CD1c-positive myeloid dendritic cell (primary cell): ENCODE results near the gene COPB2.
"Not testable (repeated sequence)": the region's sequence is repeated elsewhere in the genome, so short reads cannot be mapped to it uniquely, and the experiment has no call there.

ENCODE experiments used
- DNase-seq: peaks from one replicate; pipeline ENCODE4 v3.0.0-alpha.2; 2016; ENCODE audit errors: extremely low spot score

The COPB2 gene

DNA sequence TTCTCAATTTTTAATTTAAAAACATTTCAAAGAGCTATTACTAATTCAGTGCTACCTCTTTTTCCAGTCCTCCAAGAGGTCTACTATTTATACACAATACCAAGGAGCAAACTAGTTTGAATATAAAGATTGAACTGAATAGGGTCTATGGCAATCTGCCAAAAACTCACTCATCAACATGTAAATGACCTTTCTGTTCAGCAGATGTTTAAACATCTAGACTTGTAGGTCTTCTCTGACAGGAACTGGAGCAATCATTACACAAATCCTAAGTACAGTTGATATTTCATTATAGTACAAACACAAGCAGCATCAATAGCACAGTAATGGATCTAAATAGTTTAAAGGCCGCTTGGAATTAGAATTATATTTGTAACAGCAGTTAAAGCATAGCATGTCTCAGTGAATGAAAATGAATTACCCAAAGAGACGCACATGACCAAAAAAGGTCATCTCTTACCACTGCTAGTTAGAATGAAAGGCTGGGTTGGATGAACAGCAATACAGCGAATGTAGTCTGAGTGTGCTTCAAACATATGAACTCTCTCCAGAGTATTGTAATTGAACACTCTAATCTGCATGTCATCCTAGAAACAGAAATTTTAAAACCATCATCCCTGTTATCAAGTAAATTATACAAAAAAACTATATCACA lies 10.7 kb downstream of the COPB2 start:
- DNase-seq, result no peak

DNA sequence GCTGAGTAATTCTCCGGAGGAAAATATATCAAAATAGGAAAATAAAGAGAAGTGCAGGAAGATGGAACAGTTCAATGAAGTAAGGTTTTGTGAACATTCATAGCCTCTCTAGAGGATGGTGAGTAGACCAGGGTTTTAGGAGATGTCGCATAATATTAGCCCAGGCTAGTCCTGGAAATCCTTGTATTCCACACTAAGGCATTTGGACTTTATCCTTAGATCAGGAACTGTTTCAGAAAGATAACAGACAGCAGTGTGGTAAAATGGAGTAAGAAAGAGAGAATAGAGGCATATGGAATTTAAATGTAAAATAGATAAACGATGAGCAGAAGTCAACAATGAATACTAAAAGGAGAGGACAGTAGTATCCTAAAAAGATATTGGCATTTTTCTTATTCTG lies 12.1 kb downstream of the COPB2 start:
- DNase-seq, result no peak

- DNase-seq, result no peak
Observed at GRCh38 chr3:139374099-139374498, 15.3 kb downstream of the COPB2 start.

DNA sequence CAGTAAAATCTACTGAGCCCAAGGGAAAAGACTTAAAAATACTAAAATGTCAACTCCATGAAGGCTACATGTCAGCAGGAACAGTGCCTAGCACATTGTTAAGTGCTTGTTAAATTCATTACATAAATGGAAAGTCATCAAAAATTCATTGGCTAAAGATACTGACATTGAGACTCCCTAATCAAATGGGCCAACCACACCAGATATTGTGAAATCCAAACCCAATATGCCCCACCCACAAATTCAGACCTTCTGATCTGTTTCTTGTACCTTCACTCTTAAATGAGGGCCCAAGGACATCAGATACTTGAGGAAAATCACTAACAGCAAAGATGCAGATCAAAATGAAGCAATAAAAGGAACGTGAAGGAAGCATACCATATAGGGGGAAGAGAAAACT lies 24.9 kb downstream of the COPB2 start:
- no peak for DNase-seq

DNA sequence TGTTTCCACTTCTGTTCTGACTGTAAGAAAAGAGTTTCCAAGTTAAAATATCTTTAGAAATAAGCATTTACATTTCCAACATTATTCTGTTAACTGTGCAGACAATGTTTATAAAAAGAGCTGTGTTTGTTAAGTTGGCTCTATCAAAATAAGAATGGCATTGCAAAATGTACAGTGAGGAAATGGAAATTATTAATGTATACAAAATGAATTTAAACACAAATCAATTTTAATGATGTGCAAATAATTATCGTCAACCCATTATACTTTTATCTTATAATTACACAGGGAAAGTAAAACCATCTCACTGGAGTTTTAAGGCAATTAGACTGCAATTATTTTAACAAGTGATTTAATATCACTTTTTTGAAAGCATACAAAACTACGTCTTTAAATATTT lies 28.2 kb downstream of the COPB2 start:
- DNase-seq, result no peak

- DNase-seq, result no peak
Observed at GRCh38 chr3:139358841-139359562, 30.4 kb downstream of the COPB2 start.

- DNase-seq, result no peak
Observed at GRCh38 chr3:139357899-139358298, 31.5 kb downstream of the COPB2 start.

DNA sequence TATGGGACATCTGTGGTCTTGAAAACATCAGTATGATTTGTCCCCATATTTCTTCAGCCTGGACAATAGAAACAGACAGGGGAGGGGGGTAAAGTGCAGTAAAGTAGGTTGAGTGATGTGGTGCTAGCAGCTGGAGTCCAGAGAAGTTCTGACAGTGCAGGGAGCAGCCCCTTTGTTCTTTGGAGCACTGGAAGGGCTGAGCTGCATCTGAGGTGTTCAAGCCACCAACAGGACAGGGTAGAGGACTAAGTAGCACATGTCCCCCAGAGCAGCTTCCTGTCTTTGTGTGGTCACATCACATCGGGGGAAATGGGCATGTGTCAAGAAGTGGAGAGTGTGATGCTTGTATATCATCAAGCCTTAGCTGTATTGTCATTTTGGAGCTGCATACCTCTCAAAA lies 33.6 kb downstream of the COPB2 start:
- DNase-seq, result no peak

DNA sequence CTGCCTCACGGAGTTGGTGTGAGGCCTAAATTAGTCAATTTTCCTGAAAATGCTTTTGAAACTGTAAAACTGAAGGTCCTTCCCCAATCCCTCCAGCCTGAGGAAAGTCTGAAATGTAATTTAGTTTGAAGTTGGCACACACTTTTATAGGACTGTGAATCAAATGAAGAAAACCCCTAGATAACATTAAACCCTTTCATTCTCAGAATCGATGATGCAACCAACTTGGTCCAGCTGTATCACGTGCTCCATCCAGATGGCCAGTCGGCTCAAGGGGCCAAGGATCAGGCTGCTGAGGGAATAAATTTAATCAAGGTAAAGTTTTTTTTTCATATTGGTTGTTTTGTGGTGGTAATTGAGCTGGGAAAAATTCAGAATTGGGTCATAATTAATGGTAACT lies 34.0 kb downstream of the COPB2 start:
- no peak for DNase-seq

DNA sequence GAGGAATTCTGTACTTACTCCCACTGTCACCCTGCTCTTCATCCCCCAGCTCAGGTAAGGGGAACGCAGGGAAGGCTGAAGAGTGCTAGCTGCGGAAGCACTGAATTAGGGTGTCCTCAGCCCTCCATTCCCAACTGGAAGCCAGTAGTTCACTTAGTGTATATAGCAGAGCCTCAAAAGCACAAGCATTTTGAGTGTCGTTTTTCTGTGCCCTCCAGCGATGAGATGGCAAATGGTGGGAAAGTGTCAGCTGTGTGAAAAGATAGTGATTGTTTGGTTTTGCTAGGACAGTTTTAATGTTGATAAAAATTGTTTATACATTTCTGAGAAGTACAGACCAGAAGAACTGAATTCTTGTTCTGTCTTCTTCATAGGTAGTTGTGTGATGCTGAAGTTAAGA lies 34.8 kb downstream of the COPB2 start:
- DNase-seq, result no peak

DNA sequence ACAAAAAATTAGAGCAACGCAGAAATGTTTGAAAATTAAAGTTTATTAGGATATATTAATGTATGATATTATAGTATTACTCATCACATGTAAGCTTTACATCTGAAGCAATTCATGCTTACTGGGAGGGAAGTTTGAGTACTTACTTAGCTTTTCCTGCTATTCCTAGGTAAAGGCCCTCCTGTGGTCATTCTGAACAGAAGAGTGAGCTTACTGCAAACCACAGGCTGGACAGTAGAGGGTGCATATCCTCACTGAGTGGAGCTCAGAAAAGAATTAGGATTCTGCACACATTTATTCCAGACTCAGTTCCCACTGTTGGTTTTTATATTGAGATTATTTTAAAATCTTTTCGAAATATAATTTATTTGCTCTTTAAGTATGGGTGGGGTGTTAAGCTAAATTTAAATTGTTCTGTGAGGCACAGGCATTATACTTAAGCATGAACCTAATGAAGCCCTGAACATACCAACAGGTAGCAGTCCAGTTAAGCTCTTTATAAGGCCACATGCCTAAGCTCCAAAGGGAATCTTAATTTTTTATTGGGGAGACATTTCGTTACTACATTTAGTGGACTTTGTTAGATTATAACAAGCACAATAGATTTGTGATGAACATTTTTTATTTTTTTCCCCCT lies 35.4 kb downstream of the COPB2 start:
- DNase-seq, result peak; percentile 26

GRCh38 chr3:139346771-139347170 lies 42.7 kb downstream of the COPB2 start:
- no peak for DNase-seq

- DNase-seq, result peak; percentile 90
Observed at GRCh38 chr3:139343895-139344856, 45.3 kb downstream of the COPB2 start, which contains the start of gene MRPS22. Gene MRPS22, plus strand, starts transcription at chr3:139344020. Its CDS starts 7 bp downstream, at chr3:139344027.

- no peak for DNase-seq
Observed at GRCh38 chr3:139342054-139342453, 47.4 kb downstream of the COPB2 start.

GRCh38 chr3:139340784-139341183 lies 48.7 kb downstream of the COPB2 start:
- DNase-seq, result no peak

GRCh38 chr3:139339219-139339906 lies 50.1 kb downstream of the COPB2 start:
- DNase-seq, result no peak

DNA sequence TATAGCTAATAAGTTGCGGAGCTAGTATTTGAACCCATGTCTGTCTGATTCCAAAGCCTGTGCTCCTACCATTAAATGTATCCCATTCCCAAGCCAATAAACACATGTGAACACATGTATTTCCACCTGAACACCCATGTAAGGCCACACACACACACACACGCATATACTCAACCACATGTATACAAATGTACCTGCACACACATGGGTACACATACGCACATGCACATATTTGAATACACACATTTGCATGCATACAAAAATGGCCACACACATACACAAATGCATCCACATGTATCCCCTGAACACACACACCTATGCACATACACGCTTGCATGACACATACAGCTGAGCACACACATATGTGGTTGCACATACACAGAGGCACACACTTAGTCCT lies 51.0 kb downstream of the COPB2 start:
- DNase-seq, result no peak

- DNase-seq, result not testable (repeated sequence)
Observed at GRCh38 chr3:139334675-139335074, 54.8 kb downstream of the COPB2 start.

DNA sequence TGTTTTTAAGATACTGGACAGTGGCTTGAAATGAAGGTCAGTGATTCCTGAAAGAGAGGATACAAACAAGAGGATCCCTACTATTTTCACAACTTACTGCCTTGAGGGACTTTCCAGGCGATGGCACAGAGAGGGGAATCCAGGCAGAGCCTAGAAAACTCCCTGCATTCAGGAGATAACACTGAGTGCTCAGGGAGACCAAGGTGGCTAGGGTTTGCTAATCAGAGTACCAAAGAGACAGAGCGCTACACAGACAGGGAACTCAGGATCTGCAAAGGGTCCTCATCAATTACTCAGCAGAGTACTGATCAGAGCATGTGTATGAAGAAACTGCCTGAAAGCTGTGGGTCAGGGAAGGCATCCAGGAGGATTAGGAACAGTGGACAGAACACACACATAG lies 57.4 kb downstream of the COPB2 start:
- no peak for DNase-seq

DNA sequence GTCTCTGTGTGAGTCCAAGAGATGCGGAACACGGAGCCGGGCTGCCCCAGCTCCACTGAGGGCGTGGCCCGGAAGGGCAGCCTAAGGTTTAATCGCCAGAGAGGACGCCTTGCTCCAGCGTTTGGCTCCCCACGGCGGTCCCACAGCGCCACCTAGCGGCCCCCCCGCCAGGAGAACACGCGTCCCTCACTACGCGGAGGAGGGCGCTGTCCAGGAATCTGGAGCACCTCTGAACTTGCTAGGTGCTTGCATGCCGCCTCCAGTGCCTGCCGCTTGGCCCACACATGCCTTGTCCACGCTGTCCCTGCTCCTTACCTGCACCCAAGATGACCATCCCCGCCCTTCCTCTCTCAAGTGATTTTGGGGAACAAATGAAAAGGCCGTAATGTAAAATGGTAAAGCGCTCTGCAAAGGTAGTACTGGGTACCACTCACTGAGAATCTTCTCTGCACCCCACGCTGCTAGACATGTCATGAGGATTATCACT lies 60.0 kb downstream of the COPB2 start:
- peak; percentile 94 for DNase-seq

DNA sequence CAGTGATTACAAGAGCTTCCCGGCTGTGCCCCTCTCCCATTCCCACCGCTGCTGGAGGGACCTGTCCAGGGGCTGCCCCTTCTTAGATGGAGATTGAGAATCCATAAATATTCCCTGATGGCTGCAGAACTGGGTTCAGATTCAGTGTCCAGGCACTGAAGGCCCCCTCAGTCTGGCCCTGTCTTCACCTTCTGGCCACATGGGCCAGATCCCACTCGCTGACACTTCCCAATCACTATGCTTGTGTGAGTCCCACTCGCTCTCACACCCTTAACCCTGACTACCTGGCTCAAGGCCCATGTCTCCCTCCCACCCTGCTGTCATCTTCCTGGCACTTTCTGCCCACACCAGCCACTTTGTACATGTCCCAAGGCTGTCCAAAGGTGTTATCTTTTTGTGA lies 61.1 kb downstream of the COPB2 start:
- no peak for DNase-seq
